ENCODE measurements around the gene CD22. TPM values are rescaled to one million over a fixed set of nuclear protein-coding genes. Genes with fewer than 3 reads are reported as not detected.

CD22 gene
- total and polyA plus RNA-seq, 10 of the 15 experiments (the other 5 are each of a cell fraction or from before 2014, with no cell fraction given), result 23.0 to 344 (median 181) TPM

GRCh38 chr19:35284153-35285094 lies 44.6 kb upstream of the CD22 start:
- ChIA-PET SMC1A (ENCODE audit: uncharacterized antibody, unreplicated experiment) (interaction anchor here (1.0 kb wide), 2 partner anchors 48 to 139 kb away, joined by 3 read pairs; no protein-coding TSS in a partner anchor), RAD21 (ENCODE audit: unreplicated experiment) (interaction anchor here (1.0 kb wide), 1 partner anchor 39 kb away, joined by 3 read pairs; no protein-coding TSS in a partner anchor), CTCF (interaction anchor here (0.5 to 1.1 kb wide), 3 partner anchors 33 to 1154 kb away, joined by 3 read pairs; no protein-coding TSS in a partner anchor), POLR2A (interaction anchor here (0.8 kb wide), 1 partner anchor 9 kb away, joined by 3 read pairs; no protein-coding TSS in a partner anchor)
- no peak for DNase-seq (ENCODE audit: low read depth, low spot score)
- no peaks in the 10 kb centered on the region for H3K79me2 ChIP-seq (ENCODE audit: control insufficient read depth, insufficient read depth, low read length)
- intact Hi-C loops (cut with micrococcal nuclease; ENCODE audit: unreplicated experiment) (no loop called here), in situ Hi-C loops (cut with MboI) (no loop called here)
- H2AFZ ChIP-seq (ENCODE audit: control insufficient read depth, low read depth, low read length), result no peak overlapping the region
- peaks cover 17% of the 10 kb centered on the region for H3K4me1 ChIP-seq (ENCODE audit: control insufficient read depth, insufficient read depth, low read length)
- no peaks in the 10 kb centered on the region for H3K9me3 ChIP-seq (replicated peaks; ENCODE audit: control insufficient read depth, insufficient read depth, low read length)
- no peak for FAIRE-seq
- no peak overlapping the region for H3K27ac ChIP-seq (ENCODE audit: control insufficient read depth, insufficient read depth)
- H3K9ac ChIP-seq (ENCODE audit: control insufficient read depth, insufficient read depth, low read length), result no peak overlapping the region
- WGBS (ENCODE audit: insufficient coverage, insufficient replicate concordance, low lambda C conversion rate, missing lambda C conversion rate), result 57% methylated on average over 17 of the region's 17 CpGs
- no peaks in the 10 kb centered on the region for H3K36me3 ChIP-seq (ENCODE audit: control insufficient read depth in 2 of 2, insufficient read depth in 2 of 2, low read length in 1 of 2)
- ATAC-seq, result no peak
- no peaks in the 10 kb centered on the region; a peak in 2 of 4 replicates for H3K27me3 ChIP-seq (replicated peaks in 1 of 2; ENCODE audit: control insufficient read depth in 2 of 2, insufficient read depth in 2 of 2, low read length in 1 of 2)
- H4K20me1 ChIP-seq (ENCODE audit: control insufficient read depth, insufficient read depth), result no peaks in the 10 kb centered on the region
- H3K4me3 ChIP-seq, result no peak overlapping the region
- no TSS peak for BruUV-seq (replicated peaks)
- no peak overlapping the region for H3K4me2 ChIP-seq (ENCODE audit: control insufficient read depth, insufficient read depth)
- no peak for TF ChIP-seq TARDBP (IDR thresholded peaks at IDR 0.05; ENCODE audit: borderline replicate concordance)
- no peak for TF ChIP-seq BCLAF1 (IDR thresholded peaks at IDR 0.05)
- no peak for TF ChIP-seq MEF2B (IDR thresholded peaks at IDR 0.05; ENCODE audit: partially characterized antibody, poor library complexity, severe bottlenecking)
- no peak for TF ChIP-seq CHD1 (IDR thresholded peaks at IDR 0.05; ENCODE audit: low read depth, low read length)
- TF ChIP-seq ETV6 (conservative IDR thresholded peaks at IDR 0.05 in 1 of 2, IDR thresholded peaks at IDR 0.05 in 1 of 2; ENCODE audit: borderline replicate concordance in 1 of 2, low read depth in 1 of 2), result no peak
- TF ChIP-seq BCL11A (IDR thresholded peaks at IDR 0.05; ENCODE audit: low read depth, low read length), result no peak
- no peak for TF ChIP-seq FOXK2 (IDR thresholded peaks at IDR 0.05)
- no peak for TF ChIP-seq IKZF1 (conservative IDR thresholded peaks at IDR 0.05)
- TF ChIP-seq CREM (IDR thresholded peaks at IDR 0.05; ENCODE audit: low read depth), result no peak
- TF ChIP-seq SIX5 (IDR thresholded peaks at IDR 0.05; ENCODE audit: low read depth, low read length, severe bottlenecking), result no peak
- no peak for TF ChIP-seq HCFC1 (IDR thresholded peaks at IDR 0.05; ENCODE audit: low read length)
- no peak for TF ChIP-seq CBX3 (IDR thresholded peaks at IDR 0.05; ENCODE audit: borderline replicate concordance, low read depth)
- no peak for TF ChIP-seq E2F4 (IDR thresholded peaks at IDR 0.05; ENCODE audit: low read depth, low read length)
- TF ChIP-seq IRF3 (IDR thresholded peaks at IDR 0.05), result no peak
- TF ChIP-seq MTA2 (IDR thresholded peaks at IDR 0.05; ENCODE audit: low read depth), result no peak
- no peak for TF ChIP-seq ZBTB33 (IDR thresholded peaks at IDR 0.05)
- TF ChIP-seq RBBP5 (conservative IDR thresholded peaks at IDR 0.05), result no peak
